Stimulated activated CD8-positive, alpha-beta memory T cell treated with anti-CD3 and anti-CD28 coated beads, Interleukin-12 subunit alpha, Interleukin-12 subunit beta, amount 100 ng/mL, for 4 hours (primary cell): Measurements from ENCODE around the gene ACAA2.

Source experiments
- DNase-seq: peaks from one replicate; pipeline ENCODE4 v3.0.0-alpha.2; 2020; ENCODE audit warnings: low read depth

The ACAA2 gene

DNA sequence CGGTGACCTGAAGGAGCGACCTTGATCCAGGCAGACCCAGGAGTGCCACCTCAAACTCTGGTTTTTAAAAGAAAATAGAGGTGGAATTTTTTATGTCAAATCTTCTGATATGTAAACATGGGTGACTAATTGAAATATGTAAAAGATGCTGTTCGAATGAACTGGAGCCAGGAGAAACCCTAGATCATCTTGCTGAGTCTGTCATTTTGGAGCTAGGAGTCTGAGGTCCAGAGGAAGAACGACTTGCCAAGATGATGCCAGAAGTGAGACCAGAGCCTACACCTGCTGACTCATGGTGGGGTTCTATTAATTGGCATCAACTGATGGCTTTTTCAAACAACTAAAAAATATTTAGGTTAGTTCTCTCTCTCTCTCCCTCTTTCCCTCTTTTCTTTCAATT lies 74.1 kb downstream of the ACAA2 start:
- no peak for DNase-seq

DNA sequence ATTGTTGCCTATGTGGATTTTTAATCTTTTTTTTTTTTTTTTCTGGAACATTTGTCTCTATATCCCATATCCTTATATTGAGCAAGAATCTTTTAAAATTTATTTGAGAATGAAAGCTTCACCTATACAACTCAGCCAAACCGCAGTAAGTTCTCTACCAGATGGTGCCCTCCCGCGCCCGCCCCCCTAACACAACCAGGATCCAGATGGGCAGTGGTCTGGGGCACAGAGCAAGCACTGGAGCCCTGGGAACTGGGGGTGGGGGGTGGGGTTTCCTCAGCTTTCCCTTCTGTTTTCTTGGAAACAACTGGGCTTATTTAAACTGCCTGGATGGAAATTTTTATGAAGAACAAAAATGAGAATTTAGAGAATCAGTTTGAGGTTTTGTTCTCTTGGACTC lies 74.6 kb downstream of the ACAA2 start:
- no peak for DNase-seq

DNA sequence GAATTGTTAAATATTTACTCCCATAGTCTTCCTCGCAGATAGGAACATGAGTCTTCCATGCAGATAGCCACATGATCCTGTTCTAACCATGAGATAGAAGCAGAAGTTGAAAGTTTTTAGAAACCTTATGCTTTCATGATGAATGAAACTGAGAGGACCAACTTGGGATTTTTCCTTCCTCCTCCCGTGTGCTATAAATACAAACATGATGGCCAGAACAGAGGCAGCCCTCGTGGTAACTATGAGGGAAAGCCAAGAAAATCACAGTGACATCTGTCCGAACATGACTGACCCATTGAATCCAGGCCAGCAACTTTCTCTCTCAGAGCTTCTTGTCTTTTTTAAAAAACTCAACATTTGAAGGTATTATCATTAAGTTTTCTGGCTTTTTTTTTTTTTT lies 78.5 kb downstream of the ACAA2 start:
- no peak for DNase-seq

DNA sequence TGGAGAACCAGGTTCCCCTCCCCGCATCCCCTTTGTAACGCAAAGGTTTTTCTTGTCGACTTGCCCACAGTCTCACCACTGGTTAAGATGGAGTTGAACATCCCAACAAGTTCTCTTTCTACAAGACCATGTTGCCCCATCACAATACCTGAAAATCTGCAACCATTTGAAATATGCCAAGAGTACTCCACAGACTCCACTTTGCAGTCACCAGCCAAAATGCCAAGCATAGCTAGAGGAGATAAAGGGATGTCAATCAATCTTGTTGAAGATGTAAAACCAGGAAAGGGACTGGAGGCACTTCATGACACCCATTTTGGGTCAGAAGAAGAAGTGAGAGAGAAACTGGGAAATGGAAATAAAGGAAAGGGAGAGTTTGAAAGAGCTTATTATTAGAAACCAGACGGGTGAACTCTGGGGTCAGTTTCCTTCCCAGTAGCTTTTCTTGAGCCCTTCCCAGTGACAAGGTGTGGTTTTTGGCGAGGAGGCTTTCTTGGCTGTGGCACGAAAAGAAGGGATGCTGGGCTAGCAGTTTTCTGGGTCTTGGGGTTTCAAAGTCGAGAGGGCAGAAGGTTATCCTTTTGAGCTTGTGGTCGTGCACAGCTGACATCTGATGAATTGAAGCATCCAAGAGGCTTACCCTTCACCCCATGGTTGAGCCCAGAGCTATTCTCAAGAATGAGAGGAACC lies 79.3 kb downstream of the ACAA2 start:
- no peak for DNase-seq

DNA sequence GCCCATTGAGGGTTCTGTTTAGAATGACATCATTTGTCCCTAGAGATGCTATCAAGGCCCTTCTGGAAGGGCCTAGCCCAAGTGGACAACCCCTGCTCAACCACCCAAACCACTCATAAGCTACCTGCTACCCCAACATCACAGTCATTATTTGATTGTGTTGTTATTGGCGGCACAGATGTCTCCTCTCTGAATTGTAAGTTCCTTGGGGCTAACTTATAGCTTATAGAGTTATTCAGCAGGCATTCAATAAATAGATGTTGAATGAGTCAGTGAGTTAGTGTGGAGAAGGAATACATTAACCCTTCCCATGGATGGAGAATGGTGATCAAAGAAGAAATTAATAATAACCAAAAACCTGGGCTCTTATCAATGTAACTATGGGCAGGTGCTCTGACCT lies 80.0 kb downstream of the ACAA2 start:
- no peak for DNase-seq
